LNCaP clone FGC (cell line): ENCODE results near the gene TRIP12.

Experiments used
- DNase-seq: peaks from one replicate; pipeline ENCODE4 v3.0.0-alpha.2; 2011; ENCODE audit warnings: low read depth
- H3K4me3 ChIP-seq: 2 replicates; pipeline ENCODE4 v1.5.1; 2011; ENCODE audit warnings: mild to moderate bottlenecking, low read depth, low read length, control low read depth
- CTCF ChIP-seq: IDR thresholded peaks from 2 replicates; pipeline ENCODE4 v1.5.1; 2012; ENCODE audit warnings: mild to moderate bottlenecking; ENCODE audit not compliant: control insufficient read depth, insufficient read depth; ENCODE audit errors: extremely low read depth

TRIP12 gene

GRCh38 chr2:229920011-229920641 is 1.7 kb downstream of the TRIP12 start:
- DNase-seq = no peak
- no peak for TF ChIP-seq CTCF
- peak overlapping the region; percentile 83 for H3K4me3 ChIP-seq

GRCh38 chr2:229917793-229918192 is 4.0 kb downstream of the TRIP12 start:
- H3K4me3 ChIP-seq = no peak overlapping the region
- no peak for TF ChIP-seq CTCF
- no peak for DNase-seq

- TF ChIP-seq CTCF = no peak
- DNase-seq = no peak
- H3K4me3 ChIP-seq = no peak overlapping the region
Measured at GRCh38 chr2:229914171-229914570, 7.6 kb downstream of the TRIP12 start.

- no peak overlapping the region for H3K4me3 ChIP-seq
- TF ChIP-seq CTCF = peak; percentile 63
- no peak for DNase-seq
Measured at GRCh38 chr2:229910832-229911412, 10.9 kb downstream of the TRIP12 start.

GRCh38 chr2:229910147-229910831 is 11.5 kb downstream of the TRIP12 start:
- no peak overlapping the region for H3K4me3 ChIP-seq
- DNase-seq = no peak
- no peak for TF ChIP-seq CTCF

- TF ChIP-seq CTCF = no peak
- DNase-seq = no peak
- H3K4me3 ChIP-seq = no peak overlapping the region
Measured at GRCh38 chr2:229909090-229909489, 12.7 kb downstream of the TRIP12 start.

GRCh38 chr2:229905601-229906000 is 16.2 kb downstream of the TRIP12 start:
- no peak for DNase-seq
- no peak for TF ChIP-seq CTCF
- no peak overlapping the region for H3K4me3 ChIP-seq
